ENCODE data around the gene NOTCH2. TPM values are rescaled to one million over a fixed set of nuclear protein-coding genes. Genes with fewer than 3 reads are reported as not detected.

NOTCH2 gene
- total and polyA plus RNA-seq, 9 donors: 21.3 to 149 (median 105) TPM

DNA sequence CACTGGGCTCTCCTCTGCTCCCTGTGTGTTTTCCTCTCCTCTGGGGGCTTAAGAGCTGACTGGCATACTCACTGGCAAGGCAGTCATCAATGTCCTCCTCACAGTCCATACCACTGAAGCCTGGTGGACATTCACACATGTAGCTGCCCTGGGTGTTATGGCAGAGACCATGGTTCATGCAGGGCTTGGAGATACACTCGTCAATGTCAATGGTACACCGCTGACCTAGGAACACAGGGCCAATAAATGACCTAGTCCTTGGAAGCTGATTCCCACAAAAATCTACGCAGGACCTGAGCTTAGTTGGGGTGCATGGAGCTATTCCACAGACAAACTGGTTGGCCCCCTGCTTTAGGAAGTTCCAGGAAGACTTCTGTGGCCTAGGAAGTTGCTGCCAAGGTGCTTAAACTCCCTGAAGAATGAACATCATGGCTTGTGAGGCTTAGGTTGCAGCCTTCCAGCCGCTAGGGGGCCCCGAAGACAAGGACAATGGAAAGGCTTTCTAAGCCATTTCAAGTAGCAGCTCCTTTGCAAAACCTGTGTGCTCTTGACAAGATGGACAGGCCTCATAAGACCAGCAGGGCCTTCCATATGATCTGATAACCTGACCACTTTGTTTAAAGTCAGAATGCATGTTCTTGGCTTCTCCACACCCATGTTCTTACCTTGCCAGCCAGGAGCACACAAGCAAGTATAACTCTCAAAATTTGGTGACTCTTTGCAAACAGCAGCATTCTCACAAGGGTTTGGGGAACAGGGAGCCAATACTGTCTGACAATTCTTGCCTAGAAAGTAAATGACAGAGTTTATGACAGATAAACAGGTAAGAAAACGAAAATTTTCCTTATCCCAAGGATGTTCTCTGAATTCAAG, 120.9 kb downstream of the NOTCH2 start:
- Histone ChIP-seq H3K27me3 (no peaks in the 10 kb centered on the region), H3K9me3 (no peaks in the 10 kb centered on the region), H3K36me3 (no peaks in the 10 kb centered on the region), H3K4me3 (no peak overlapping the region), H3K4me1 (ENCODE audit: insufficient read depth) (no peaks in the 10 kb centered on the region), H3K27ac (no peak overlapping the region)
- peak; percentile 76 to 88 (median 85) for DNase-seq
- intact Hi-C loops (cut with DNase I): no loop called here
- WGBS, 3 donors: 44 to 50% (median 48%) methylated on average over 6 of the region's 6 CpGs
- TF ChIP-seq CTCF (IDR thresholded peaks at IDR 0.05) (peak; percentile 47 to 71 (median 69)), EP300 (IDR thresholded peaks at IDR 0.05) (no peak)

DNA sequence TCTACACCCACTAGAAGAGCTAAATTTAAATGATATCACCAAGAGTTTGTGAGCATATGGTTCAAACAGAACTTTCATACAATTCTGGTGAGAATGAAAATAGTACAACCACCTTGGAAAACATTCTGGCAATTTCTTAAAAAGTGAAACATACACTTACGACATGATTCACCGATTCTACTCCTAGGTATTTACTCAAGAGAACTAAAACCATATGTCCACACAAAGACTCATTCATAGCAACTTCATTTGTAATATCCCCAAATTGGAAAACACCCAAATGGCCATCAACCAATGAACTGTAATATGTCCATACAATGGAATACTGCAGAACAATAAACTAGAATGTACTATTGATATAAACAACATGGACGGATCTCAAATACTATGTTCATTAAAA, 122.0 kb downstream of the NOTCH2 start:
- WGBS, 3 donors: 75 to 82% (median 76%) methylated on average over 3 of the region's 3 CpGs
- intact Hi-C loops (cut with DNase I): no loop called here
- no peaks in the 10 kb centered on the region for H3K4me1 ChIP-seq (ENCODE audit: insufficient read depth)
- no peaks in the 10 kb centered on the region for H3K9me3 ChIP-seq
- TF ChIP-seq POLR2A (IDR thresholded peaks at IDR 0.05) (no peak), CTCF (IDR thresholded peaks at IDR 0.05) (no peak), EP300 (IDR thresholded peaks at IDR 0.05) (no peak)
- no peaks in the 10 kb centered on the region for H3K27me3 ChIP-seq
- no peak overlapping the region for H3K27ac ChIP-seq
- no peak overlapping the region for H3K4me3 ChIP-seq
- no peaks in the 10 kb centered on the region for H3K36me3 ChIP-seq
- no peak for DNase-seq

GRCh38 chr1:119946724-119947123, 122.7 kb downstream of the NOTCH2 start:
- DNase-seq: no peak
- intact Hi-C loops (cut with DNase I): no loop called here
- no peak for TF ChIP-seq EP300 (IDR thresholded peaks at IDR 0.05)
- no peak for TF ChIP-seq CTCF (IDR thresholded peaks at IDR 0.05)
- TF ChIP-seq POLR2A (IDR thresholded peaks at IDR 0.05): no peak
- H3K4me3 ChIP-seq: no peak overlapping the region
- H3K4me1 ChIP-seq (ENCODE audit: insufficient read depth): no peaks in the 10 kb centered on the region
- H3K27me3 ChIP-seq: no peaks in the 10 kb centered on the region
- WGBS, 3 donors: 20 to 38% (median 21%) methylated on average over 1 of the region's 1 CpG
- no peak overlapping the region for H3K27ac ChIP-seq
- no peaks in the 10 kb centered on the region for H3K9me3 ChIP-seq
- H3K36me3 ChIP-seq: no peaks in the 10 kb centered on the region

DNA sequence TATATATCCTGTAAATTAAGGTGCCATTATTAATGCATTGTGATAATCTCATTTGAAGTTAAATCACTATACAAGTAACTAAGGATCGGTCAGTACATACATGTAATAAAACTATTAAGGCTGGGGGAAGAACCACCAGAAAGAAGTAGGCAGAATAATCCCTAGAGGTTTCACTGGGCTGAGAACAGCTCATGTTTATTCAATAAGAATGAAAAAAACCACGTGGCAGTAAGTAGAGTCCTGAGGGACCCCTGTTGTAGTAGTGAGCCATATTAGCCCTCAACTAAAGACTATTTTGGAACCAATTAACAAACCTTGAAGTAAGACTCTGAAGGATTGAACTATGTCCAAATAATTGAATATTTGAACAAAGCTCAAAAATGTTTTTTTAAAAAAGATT, 126.2 kb downstream of the NOTCH2 start:
- Histone ChIP-seq H3K9me3 (no peaks in the 10 kb centered on the region), H3K36me3 (peaks cover 2% of the 10 kb centered on the region), H3K27ac (no peak overlapping the region), H3K4me3 (no peak overlapping the region), H3K27me3 (no peaks in the 10 kb centered on the region), H3K4me1 (ENCODE audit: insufficient read depth) (no peaks in the 10 kb centered on the region)
- intact Hi-C loops (cut with DNase I): no loop called here
- DNase-seq: no peak
- WGBS, 3 donors: 54 to 63% (median 58%) methylated on average over 2 of the region's 2 CpGs
- TF ChIP-seq EP300 (IDR thresholded peaks at IDR 0.05): no peak
- TF ChIP-seq CTCF (IDR thresholded peaks at IDR 0.05): no peak
- no peak for TF ChIP-seq POLR2A (IDR thresholded peaks at IDR 0.05)

All from ovary (tissue), 9 donors.